ENCODE results near the gene SLC16A11. TPM values are rescaled to one million over a fixed set of nuclear protein-coding genes. Genes with fewer than 3 reads are reported as not detected.
"Not testable (repeated sequence)": the region's sequence is repeated elsewhere in the genome, so short reads cannot be mapped to it uniquely, and the experiment has no call there.

Gene SLC16A11
- total RNA-seq, 1 donor from 2014 or later: 3.6 TPM

GRCh38 chr17:7056386-7056785 lies 12.5 kb upstream of the SLC16A11 start:
- ATAC-seq (ENCODE audit: low read depth) (no peak), DNase-seq (no peak)
- Mint-ChIP-seq H3K9me3 (no peaks in the 10 kb centered on the region), H3K27ac (no peak overlapping the region), H3K27me3 (peaks cover 6% of the 10 kb centered on the region), H3K4me3 (no peak overlapping the region), H3K36me3 (ENCODE audit: low read depth) (no peaks in the 10 kb centered on the region), H3K4me1 (peaks cover 2% of the 10 kb centered on the region)
- TF ChIP-seq CTCF (IDR thresholded peaks at IDR 0.05): no peak
- intact Hi-C loops (cut with micrococcal nuclease): no loop called here
- CTCF ChIA-PET: no interaction called here
- POLR2A ChIA-PET: no interaction called here

GRCh38 chr17:7050583-7050982 lies 6.7 kb upstream of the SLC16A11 start:
- POLR2A ChIA-PET: interaction anchor here (1.9 to 2.2 kb wide), 2 partner anchors 82 to 86 kb away, joined by 10 to 16 read pairs; no protein-coding TSS in a partner anchor
- DNase-seq; intact Hi-C loops (cut with micrococcal nuclease); H3K36me3 Mint-ChIP-seq (ENCODE audit: low read depth); H3K9me3 Mint-ChIP-seq; ATAC-seq (ENCODE audit: low read depth); H3K27me3 Mint-ChIP-seq; H3K27ac Mint-ChIP-seq; H3K4me3 Mint-ChIP-seq: not testable (repeated sequence)
- CTCF ChIA-PET: interaction anchor here (0.8 to 5.4 kb wide), 2 partner anchors 80 to 85 kb away, joined by 3 to 109 read pairs; no protein-coding TSS in a partner anchor
- H3K4me1 Mint-ChIP-seq: peaks cover 18% of the 10 kb centered on the region

- no peaks in the 10 kb centered on the region for H3K9me3 Mint-ChIP-seq
- intact Hi-C loops (cut with micrococcal nuclease): loop anchor here (5.0 to 10.0 kb wide), 3 partner anchors 233 to 536 kb away; partner anchors contain the start of genes FGF11, MPDU1, SLC2A4 and TMEM102
- CTCF ChIA-PET: interaction anchor here (1.1 to 2.3 kb wide), 3 partner anchors 89 to 248 kb away, joined by 3 to 13 read pairs (median 4); no protein-coding TSS in a partner anchor
- no peak for TF ChIP-seq CTCF (IDR thresholded peaks at IDR 0.05)
- H3K4me3 Mint-ChIP-seq: no peak overlapping the region
- ATAC-seq (ENCODE audit: low read depth): no peak
- no peak for DNase-seq
- peaks cover 2% of the 10 kb centered on the region for H3K27me3 Mint-ChIP-seq
- H3K27ac Mint-ChIP-seq: no peak overlapping the region
- peaks cover 23% of the 10 kb centered on the region for H3K4me1 Mint-ChIP-seq
- POLR2A ChIA-PET: interaction anchor here (0.6 to 0.7 kb wide), 2 partner anchors 84 to 535 kb away, joined by 3 read pairs; partner anchors contain the start of gene MPDU1
- H3K36me3 Mint-ChIP-seq (ENCODE audit: low read depth): no peaks in the 10 kb centered on the region
These were observed 5.1 kb upstream of the SLC16A11 start for GRCh38 chr17:7048968-7049367.

GRCh38 chr17:7047566-7047965 lies 3.7 kb upstream of the SLC16A11 start:
- Mint-ChIP-seq H3K27me3 (peaks cover 2% of the 10 kb centered on the region), H3K9me3 (no peaks in the 10 kb centered on the region), H3K4me1 (peaks cover 32% of the 10 kb centered on the region), H3K4me3 (no peak overlapping the region), H3K36me3 (ENCODE audit: low read depth) (no peaks in the 10 kb centered on the region), H3K27ac (no peak overlapping the region)
- ATAC-seq (ENCODE audit: low read depth) (no peak), DNase-seq (no peak)
- intact Hi-C loops (cut with micrococcal nuclease): loop anchor here (2.0 to 10.0 kb wide), 4 partner anchors 235 to 641 kb away; partner anchors contain the start of genes FGF11, MPDU1, SLC2A4 and TMEM102
- ChIA-PET POLR2A (interaction anchor here (0.8 to 4.7 kb wide), 3 partner anchors 11 to 85 kb away, joined by 3 to 56 read pairs (median 7); partner anchors contain the start of gene SLC16A13), CTCF (interaction anchor here (0.5 to 2.3 kb wide), 2 partner anchors 87 to 90 kb away, joined by 3 to 13 read pairs; no protein-coding TSS in a partner anchor)
- TF ChIP-seq CTCF (IDR thresholded peaks at IDR 0.05): no peak

- not testable (repeated sequence) for H3K27me3 Mint-ChIP-seq; H3K36me3 Mint-ChIP-seq (ENCODE audit: low read depth); H3K9me3 Mint-ChIP-seq
- Mint-ChIP-seq H3K4me1 (peaks cover 40% of the 10 kb centered on the region), H3K27ac (peak overlapping the region; percentile 86), H3K4me3 (peak overlapping the region; percentile 81)
- ChIA-PET POLR2A (interaction anchor here (0.6 to 4.7 kb wide), 10 partner anchors 10 to 283 kb away, joined by 3 to 56 read pairs (median 4); partner anchors contain the start of genes RNASEK and SLC16A13), CTCF (interaction anchor here (1.1 to 3.4 kb wide), 16 partner anchors 11 to 542 kb away, joined by 3 to 63 read pairs (median 8); partner anchors contain the start of genes BCL6B and SLC16A13)
- DNase-seq (peak; percentile 48), ATAC-seq (ENCODE audit: low read depth) (peak; percentile 15)
- intact Hi-C loops (cut with micrococcal nuclease): loop anchor here (1.0 to 10.0 kb wide), 10 partner anchors 25 to 642 kb away; partner anchors contain the start of genes FGF11, MPDU1, SLC2A4 and TMEM102
These were observed 3.0 kb upstream of the SLC16A11 start for GRCh38 chr17:7046725-7047397.
